Mucosa of stomach (tissue), 1 donor: ENCODE data around the gene GLIS1.

Experiments used
- H3K27me3 ChIP-seq: one replicate; pipeline ENCODE4 v1.7.0; 2013; ENCODE audit warnings: mild to moderate bottlenecking, low read length; ENCODE audit not compliant: control insufficient read depth, insufficient read depth
- H3K36me3 ChIP-seq: one replicate; pipeline ENCODE4 v1.7.0; 2013; ENCODE audit warnings: low read length; ENCODE audit not compliant: control insufficient read depth, insufficient read depth
- H3K4me1 ChIP-seq: one replicate; pipeline ENCODE4 v1.7.0; 2013; ENCODE audit warnings: mild to moderate bottlenecking, low read length; ENCODE audit not compliant: control insufficient read depth, insufficient read depth
- H3K4me3 ChIP-seq: one replicate; pipeline ENCODE4 v1.7.0; 2013; ENCODE audit warnings: low read length
- H3K9ac ChIP-seq: one replicate; pipeline ENCODE4 v1.7.0; 2013; ENCODE audit warnings: mild to moderate bottlenecking, low read length, moderate library complexity
- H3K9me3 ChIP-seq: one replicate; pipeline ENCODE4 v1.7.0; 2013; ENCODE audit warnings: mild to moderate bottlenecking, low read length, moderate library complexity; ENCODE audit not compliant: control insufficient read depth
- donor health status: Pancreatic carcinoma.

The GLIS1 gene

DNA sequence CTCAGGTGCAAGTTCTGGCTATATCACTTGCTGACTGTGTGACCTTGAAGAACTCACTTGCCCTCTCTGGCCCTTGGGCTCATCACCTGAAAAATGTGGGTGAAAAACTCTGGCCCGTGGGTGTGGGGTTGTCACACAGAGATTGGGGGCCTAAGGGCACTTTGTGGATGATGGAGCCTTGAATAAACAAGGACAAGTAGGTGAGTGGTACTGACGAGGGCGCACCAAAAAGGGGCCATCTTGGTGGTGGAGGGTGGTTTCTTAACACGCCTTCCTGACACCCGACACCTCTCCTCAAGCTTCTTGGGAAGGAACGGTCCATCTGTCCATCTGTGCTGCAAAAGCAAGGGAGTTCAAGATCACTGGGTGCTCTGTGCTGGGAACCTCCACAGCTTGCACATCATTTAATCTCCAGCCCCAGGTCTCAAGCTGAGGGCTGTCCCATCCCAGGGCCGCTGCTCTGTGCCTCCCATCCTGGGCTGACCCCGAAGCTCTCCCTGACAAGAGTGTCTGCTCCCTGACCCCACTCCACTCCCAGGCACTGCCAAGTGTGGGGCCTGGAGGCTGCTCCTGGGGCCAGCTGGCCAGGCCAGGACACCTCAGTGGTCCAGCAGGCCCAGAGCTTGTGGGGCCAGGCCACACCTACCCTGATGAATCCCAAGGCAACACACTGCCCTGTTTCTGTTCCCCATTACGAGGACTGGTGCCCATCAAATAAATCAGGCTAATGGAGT lies 97.3 kb downstream of the GLIS1 start:
- no peak overlapping the region for H3K4me3 ChIP-seq
- no peaks in the 10 kb centered on the region for H3K9me3 ChIP-seq
- no peaks in the 10 kb centered on the region for H3K4me1 ChIP-seq
- H3K36me3 ChIP-seq, result no peaks in the 10 kb centered on the region
- no peak overlapping the region for H3K9ac ChIP-seq
- H3K27me3 ChIP-seq, result no peaks in the 10 kb centered on the region

DNA sequence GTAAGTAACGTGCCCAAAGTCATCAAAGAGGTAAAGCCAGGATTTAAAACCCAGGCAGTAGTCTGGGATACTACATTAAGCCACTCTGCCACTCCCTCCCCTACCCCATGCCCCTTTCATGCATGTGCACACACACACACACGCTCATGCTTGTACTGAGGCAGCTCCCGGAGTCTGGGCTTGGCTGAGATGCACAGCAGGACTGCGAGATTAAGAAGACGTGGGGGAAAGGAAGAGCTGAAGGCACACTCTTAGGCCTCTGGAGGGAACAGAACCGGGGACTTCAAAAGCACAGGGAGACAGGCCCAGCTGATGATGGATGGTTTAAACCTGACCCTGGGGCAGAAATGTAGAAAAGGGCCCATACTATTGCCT lies 98.3 kb downstream of the GLIS1 start:
- Histone ChIP-seq H3K9ac (no peak overlapping the region), H3K4me1 (no peaks in the 10 kb centered on the region), H3K27me3 (no peaks in the 10 kb centered on the region), H3K4me3 (no peak overlapping the region), H3K36me3 (no peaks in the 10 kb centered on the region), H3K9me3 (no peaks in the 10 kb centered on the region)

DNA sequence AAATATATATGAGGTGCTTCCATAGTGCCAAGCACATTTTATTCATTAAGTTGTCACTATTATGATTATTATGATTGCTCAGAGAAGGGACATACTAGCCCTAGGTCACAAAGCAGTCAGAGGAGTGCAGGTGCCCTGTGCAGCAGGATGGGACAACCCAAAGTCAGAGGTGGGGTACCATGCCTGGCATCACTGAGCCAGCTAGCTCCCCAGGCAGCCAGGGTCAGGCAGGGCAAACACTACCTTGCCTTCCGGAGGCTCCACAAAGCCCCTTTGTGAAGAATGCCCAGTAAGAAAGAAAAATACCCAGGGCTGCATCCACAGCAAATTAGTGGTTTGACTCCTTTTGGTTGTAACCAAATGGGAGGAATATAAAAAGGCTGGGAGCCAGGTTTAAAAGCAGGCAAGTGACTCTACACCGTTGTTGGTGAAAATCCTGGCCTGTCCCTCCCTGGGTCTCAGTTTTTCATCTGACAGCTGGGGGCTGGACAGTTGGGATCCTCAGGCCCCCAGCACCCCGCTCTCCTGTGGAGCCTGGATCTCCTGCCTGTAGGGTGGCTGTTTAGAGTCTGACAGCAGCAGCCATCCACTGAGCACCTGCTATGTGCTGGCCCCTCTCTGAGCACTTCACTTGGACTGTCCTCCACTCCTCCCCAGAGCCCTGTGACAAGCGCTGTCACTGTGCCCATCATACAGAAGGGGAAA lies 98.8 kb downstream of the GLIS1 start:
- H3K4me1 ChIP-seq, result no peaks in the 10 kb centered on the region
- H3K27me3 ChIP-seq, result no peaks in the 10 kb centered on the region
- no peak overlapping the region for H3K9ac ChIP-seq
- H3K9me3 ChIP-seq, result no peaks in the 10 kb centered on the region
- no peaks in the 10 kb centered on the region for H3K36me3 ChIP-seq
- no peak overlapping the region for H3K4me3 ChIP-seq

DNA sequence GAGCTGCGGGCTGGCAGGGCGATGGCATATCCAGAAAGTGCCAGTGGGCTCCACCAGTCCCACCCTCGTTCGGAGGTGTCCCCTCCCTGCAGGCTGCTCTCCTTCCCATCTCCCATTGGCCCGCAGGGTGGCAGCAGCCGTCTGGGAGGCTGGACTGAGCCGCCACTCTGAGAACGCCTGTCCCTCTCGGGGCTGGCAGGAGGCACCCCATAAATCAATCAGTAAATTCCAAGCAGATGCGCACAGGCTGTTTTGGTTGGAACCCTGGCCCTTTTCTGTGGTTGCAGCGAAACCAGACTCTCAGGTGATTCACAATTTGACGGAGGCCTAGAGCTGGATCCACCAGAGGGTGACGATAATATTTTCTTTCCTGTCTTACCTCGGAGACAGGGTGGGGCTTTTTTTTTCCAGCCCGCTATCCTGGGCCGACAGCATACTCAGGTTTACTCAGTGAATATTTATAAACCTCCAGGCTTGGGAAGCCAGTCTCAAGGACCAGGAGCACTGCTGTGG lies 99.7 kb downstream of the GLIS1 start:
- H3K36me3 ChIP-seq, result no peaks in the 10 kb centered on the region
- H3K4me1 ChIP-seq, result no peaks in the 10 kb centered on the region
- no peaks in the 10 kb centered on the region for H3K27me3 ChIP-seq
- no peaks in the 10 kb centered on the region for H3K9me3 ChIP-seq
- H3K4me3 ChIP-seq, result no peak overlapping the region
- no peak overlapping the region for H3K9ac ChIP-seq

DNA sequence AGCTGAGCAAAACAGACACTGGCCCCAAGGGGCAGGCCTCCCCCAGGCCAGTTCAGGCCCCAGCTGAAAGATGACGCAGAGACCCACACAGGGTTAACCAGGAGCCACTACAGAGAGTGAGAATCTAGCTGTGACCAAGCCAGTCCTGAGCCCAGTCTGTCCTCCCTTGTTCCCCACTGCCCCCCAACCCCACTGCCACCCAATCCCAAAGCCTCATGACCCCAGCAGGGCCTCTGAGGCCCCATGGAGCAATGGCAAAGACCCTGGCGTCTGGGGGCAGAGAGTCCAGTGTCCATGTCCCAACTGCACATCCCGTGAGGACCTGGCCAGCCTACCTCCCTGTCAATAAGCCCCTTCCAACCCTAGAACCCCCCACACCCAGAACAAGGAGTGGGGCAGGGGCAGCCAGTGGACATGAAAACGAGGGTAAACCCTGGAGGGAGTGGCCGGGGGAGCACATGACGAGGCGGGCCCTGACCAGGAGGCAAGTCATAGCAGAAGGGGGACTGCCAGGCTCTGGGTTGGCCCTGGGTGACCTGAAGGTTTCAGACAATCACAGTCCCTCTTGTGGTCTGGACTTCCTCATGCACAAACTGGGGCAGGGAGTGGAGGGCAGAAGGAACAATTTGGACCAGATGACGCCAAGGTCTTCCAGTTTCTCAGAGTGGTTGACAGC lies 100.5 kb downstream of the GLIS1 start:
- Histone ChIP-seq H3K9me3 (no peaks in the 10 kb centered on the region), H3K27me3 (no peaks in the 10 kb centered on the region), H3K4me3 (no peak overlapping the region), H3K36me3 (no peaks in the 10 kb centered on the region), H3K4me1 (no peaks in the 10 kb centered on the region), H3K9ac (no peak overlapping the region)

DNA sequence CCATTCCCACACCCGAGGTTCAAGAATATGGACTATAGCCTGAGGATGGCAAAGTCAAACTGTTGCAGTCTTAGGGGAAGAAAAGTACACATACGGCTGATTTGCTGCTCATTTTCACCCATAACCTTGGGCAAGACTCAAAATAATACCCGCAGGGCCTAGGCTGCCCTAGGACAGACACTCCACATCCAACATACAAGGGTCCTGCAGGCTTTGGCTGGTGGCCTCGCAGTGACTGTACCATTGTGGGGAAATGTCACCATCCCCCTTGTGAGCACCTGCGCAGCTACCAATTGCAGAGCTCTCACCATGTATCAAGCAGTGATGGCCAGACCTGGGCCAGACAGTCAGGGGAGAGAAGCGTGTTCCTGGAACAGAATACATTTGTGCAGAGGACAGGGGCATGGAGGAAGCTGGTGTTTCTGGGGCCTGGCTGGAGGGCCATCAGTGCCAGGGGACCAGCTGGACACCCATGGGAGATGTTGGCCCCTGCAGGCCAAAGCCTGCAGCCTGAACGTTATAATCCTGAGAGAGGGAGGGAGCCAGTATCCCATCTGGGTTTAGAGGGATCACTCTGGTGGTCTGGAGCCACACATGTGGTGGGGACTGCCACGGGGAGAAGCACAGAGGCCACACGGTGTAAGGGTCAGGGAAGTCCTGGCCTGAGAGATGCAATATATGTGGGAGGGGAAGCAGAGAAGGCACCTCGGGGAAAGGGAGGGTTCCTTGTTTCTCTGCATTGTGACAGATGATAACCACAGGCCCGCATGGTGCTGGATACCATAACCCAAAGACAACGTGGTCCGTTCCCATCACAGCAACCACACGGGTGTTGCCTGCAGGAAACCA lies 101.2 kb downstream of the GLIS1 start:
- H3K9ac ChIP-seq, result no peak overlapping the region
- no peaks in the 10 kb centered on the region for H3K9me3 ChIP-seq
- H3K4me3 ChIP-seq, result no peak overlapping the region
- H3K4me1 ChIP-seq, result no peaks in the 10 kb centered on the region
- H3K36me3 ChIP-seq, result no peaks in the 10 kb centered on the region
- H3K27me3 ChIP-seq, result no peaks in the 10 kb centered on the region

DNA sequence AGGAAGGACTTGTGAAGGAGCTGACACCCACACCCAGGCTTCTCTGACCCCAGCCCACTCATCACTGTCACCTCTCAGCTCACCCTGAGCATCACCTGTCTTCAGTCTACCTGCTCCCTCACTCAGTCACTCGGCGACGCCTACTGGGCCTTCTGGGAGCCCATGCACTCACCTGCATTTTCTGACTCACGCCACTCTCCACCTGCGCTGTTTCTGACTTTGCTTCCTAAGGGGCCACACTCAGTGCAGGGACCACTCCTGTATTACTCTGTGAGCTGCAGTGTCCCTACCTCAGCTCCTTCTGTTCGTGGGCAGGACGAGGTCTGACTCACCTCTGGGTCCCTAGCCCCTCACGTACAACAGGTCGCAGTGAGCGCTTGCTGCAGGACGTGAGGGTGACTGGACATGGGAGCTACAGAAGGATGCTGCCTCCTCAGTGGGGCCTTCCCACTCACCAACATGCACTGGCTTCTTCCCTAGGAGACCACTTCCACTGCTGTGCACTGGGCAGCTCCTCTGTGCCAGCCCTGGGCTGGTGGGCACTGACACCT lies 102.3 kb downstream of the GLIS1 start:
- Histone ChIP-seq H3K9me3 (no peaks in the 10 kb centered on the region), H3K36me3 (no peaks in the 10 kb centered on the region), H3K27me3 (no peaks in the 10 kb centered on the region), H3K9ac (no peak overlapping the region), H3K4me3 (no peak overlapping the region), H3K4me1 (no peaks in the 10 kb centered on the region)

DNA sequence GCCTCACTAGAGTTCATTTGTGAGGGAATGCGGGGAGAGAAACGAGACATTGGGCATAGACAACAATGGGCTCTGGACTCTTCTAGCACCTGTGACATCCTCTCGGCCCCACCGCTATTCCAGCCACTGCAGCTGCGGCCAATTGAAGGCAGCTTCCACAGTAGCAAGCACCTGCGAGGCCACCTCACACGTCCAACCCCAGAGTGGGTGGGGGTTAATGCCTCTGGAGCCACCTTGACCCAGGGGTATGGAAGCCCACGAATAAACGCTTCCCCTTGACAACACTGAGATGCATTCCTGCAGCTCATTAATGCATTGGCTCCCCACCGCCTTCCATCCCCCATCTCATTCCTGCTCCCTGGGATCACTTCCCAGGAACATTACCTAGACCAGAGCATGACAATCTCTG lies 104.4 kb downstream of the GLIS1 start:
- Histone ChIP-seq H3K4me3 (no peak overlapping the region), H3K9ac (no peak overlapping the region), H3K9me3 (no peaks in the 10 kb centered on the region), H3K36me3 (no peaks in the 10 kb centered on the region), H3K4me1 (no peaks in the 10 kb centered on the region), H3K27me3 (no peaks in the 10 kb centered on the region)

DNA sequence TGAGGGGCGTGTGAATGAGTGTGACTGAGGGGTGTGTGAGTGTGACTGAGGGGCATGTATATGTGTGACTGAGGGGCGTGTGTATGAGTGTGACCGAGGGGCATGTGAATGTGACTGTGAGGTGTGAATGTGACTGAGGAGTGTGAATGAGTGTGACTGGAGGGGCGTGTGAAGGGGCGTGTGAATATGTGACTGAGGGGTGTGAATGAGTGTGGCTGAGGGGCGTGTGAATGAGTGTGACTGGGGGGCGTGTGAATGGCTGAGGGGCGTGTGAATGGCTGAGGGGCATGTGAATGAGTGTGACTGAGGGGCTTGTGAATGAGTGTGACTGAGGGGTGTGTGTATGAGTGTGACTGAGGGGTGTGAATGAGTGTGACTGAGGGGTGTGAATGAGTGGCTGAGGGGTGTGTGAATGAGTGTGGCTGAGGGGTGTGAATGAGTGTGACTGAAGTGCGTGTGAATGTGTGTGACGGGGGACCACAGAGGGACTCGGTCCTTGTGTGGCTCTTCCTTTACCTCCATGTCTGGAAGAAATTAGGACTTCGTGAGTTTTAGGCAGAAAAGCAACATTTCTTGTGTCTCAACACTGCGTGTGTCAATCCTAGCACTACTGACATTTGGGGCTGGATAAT lies 105.8 kb downstream of the GLIS1 start:
- Histone ChIP-seq H3K9ac (no peak overlapping the region), H3K4me1 (no peaks in the 10 kb centered on the region), H3K9me3 (no peaks in the 10 kb centered on the region), H3K27me3 (no peaks in the 10 kb centered on the region), H3K4me3 (no peak overlapping the region), H3K36me3 (no peaks in the 10 kb centered on the region)

DNA sequence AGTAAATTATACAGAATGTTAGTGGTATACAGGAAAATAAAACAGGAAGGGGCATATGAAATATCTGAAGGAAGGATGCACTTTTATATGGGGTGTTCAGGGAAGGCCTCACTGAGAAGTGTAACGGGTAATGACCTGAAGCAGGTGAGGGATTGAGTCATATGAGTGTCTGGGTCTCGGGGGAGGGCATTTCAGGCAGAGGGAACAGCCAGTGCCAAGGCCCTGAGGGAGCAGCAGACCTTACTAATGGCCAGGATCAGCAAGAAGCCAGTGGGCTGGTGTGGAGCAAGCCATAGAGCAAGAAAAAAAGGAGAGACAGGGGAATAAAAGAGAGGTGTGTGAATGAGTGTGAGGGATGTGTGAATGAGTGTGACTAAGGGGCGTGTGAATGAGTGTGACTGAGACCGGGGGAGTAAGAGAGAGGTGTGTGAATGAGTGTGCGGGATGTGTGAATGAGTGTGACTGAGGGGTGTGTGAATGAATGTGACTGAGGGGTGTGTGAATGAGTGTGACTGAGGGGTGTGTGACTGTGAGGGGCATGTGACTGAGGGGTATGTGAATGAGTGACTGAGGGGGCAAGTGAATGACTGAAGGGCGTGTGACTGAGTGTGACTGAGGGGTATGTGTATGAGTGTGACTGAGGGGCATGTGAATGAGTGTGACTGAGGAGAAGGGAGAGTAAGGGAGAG lies 107.2 kb downstream of the GLIS1 start:
- H3K9me3 ChIP-seq, result no peaks in the 10 kb centered on the region
- no peaks in the 10 kb centered on the region for H3K27me3 ChIP-seq
- no peak overlapping the region for H3K9ac ChIP-seq
- H3K36me3 ChIP-seq, result no peaks in the 10 kb centered on the region
- no peak overlapping the region for H3K4me3 ChIP-seq
- no peaks in the 10 kb centered on the region for H3K4me1 ChIP-seq
